CMK (cell line): ENCODE results near the gene STYX.
A peak's percentile ranks its signal among the peaks of the same experiment; 100 is the strongest.

ENCODE experiments used
- DNase-seq: peaks from one replicate; pipeline ENCODE4 v3.0.0-alpha.2; 2010; ENCODE audit warnings: low read depth

Gene STYX

GRCh38 chr14:52729925-52730708, at the start of gene STYX:
STYX (plus strand) TSS chr14:52730166; CDS start chr14:52730475, 309 bp downstream.
- peak; percentile 86 for DNase-seq

- DNase-seq: no peak
Measured at GRCh38 chr14:52683985-52684520, 45.9 kb upstream of the STYX start.

- no peak for DNase-seq
Measured at GRCh38 chr14:52686176-52686575, 43.8 kb upstream of the STYX start.

GRCh38 chr14:52690983-52691760, 38.8 kb upstream of the STYX start:
- no peak for DNase-seq

- no peak for DNase-seq
Measured at GRCh38 chr14:52692248-52692962, 37.6 kb upstream of the STYX start.

GRCh38 chr14:52693036-52693435, 36.9 kb upstream of the STYX start:
- DNase-seq: no peak

- no peak for DNase-seq
Measured at GRCh38 chr14:52693532-52693931, 36.4 kb upstream of the STYX start.

- no peak for DNase-seq
Measured at GRCh38 chr14:52694761-52695480, 35.0 kb upstream of the STYX start.

GRCh38 chr14:52695481-52696091, 34.4 kb upstream of the STYX start, which contains the start of gene ERO1A:
ERO1A (minus strand) TSS chr14:52695558; CDS start chr14:52695481, 77 bp downstream.
- DNase-seq: no peak

- DNase-seq: no peak
Measured at GRCh38 chr14:52700701-52701172, 29.2 kb upstream of the STYX start.

- DNase-seq: no peak
Measured at GRCh38 chr14:52701223-52701622, 28.7 kb upstream of the STYX start.

GRCh38 chr14:52703225-52703624, 26.7 kb upstream of the STYX start:
- no peak for DNase-seq

GRCh38 chr14:52703664-52704063, 26.3 kb upstream of the STYX start:
- no peak for DNase-seq

- DNase-seq: no peak
Measured at GRCh38 chr14:52706286-52706685, 23.7 kb upstream of the STYX start.

- DNase-seq: peak; percentile 65
Measured at GRCh38 chr14:52706724-52707706, 23.0 kb upstream of the STYX start, which contains the start of gene PSMC6. PSMC6 (plus strand) TSS chr14:52707200; CDS start chr14:52707220, 20 bp downstream.

- no peak for DNase-seq
Measured at GRCh38 chr14:52711666-52712065, 18.3 kb upstream of the STYX start.

- no peak for DNase-seq
Measured at GRCh38 chr14:52716155-52716554, 13.8 kb upstream of the STYX start.

- no peak for DNase-seq
Measured at GRCh38 chr14:52723514-52724359, 6.2 kb upstream of the STYX start.

GRCh38 chr14:52724360-52724644, 5.7 kb upstream of the STYX start:
- no peak for DNase-seq
